Prostate gland (tissue), 2 donors: ENCODE measurements around the gene NUDT7. TPM values are rescaled to one million over a fixed set of nuclear protein-coding genes. Genes with fewer than 3 reads are reported as not detected.

ENCODE experiments used
- DNase-seq: peaks from one replicate; pipeline ENCODE4 v3.0.0-alpha.2; 2019; ENCODE audit warnings: low spot score
- H3K27ac ChIP-seq, 2 donors: fragments of 200-600 bp; sonication (generic); 2 replicates each; pipeline ENCODE4 v1.5.1; 2017 to 2019
- H3K27me3 ChIP-seq: fragments of 200-600 bp; sonication (generic); replicated peaks from 2 replicates; pipeline ENCODE4 v1.5.1; 2019; ENCODE audit not compliant: insufficient read depth
- H3K36me3 ChIP-seq, 2 donors: fragments of 200-600 bp; sonication (generic); 1 replicate in 1 of 2; 2 replicates in 1 of 2; pipeline versions ENCODE4 v1.5.1 to v1.8.1; 2017 to 2019
- H3K4me1 ChIP-seq: fragments of 200-600 bp; sonication (generic); replicated peaks from 2 replicates; pipeline ENCODE4 v1.5.1; 2019
- H3K4me3 ChIP-seq, 2 donors: fragments of 200-600 bp; sonication (generic); 2 replicates each; pipeline ENCODE4 v1.5.1; 2017 to 2019
- H3K9me3 ChIP-seq: fragments of 200-600 bp; sonication (generic); 2 replicates; pipeline ENCODE4 v1.5.1; 2017
- POLR2A ChIP-seq: fragments of 450-650 bp; IDR thresholded peaks from one replicate; pipeline ENCODE4 v1.6.1; 2016; ENCODE audit warnings: antibody characterized with exemption, mild to moderate bottlenecking
- POLR2AphosphoS5 ChIP-seq: sonication (generic); formaldehyde crosslinking; IDR thresholded peaks from one replicate; pipeline ENCODE4 v1.6.1; 2017; ENCODE audit warnings: antibody characterized with exemption
- WGBS: methylation state at CpG from one replicate; pipeline ENCODE4 v1.1.5; 2018; 5-methylcytosine and 5-hydroxymethylcytosine counted together
- intact Hi-C: fragments of 100-400 bp; cut with DNase I; formaldehyde crosslinking; loops from one replicate; pipeline ENCODE4 v1.14.2; 2022
- total RNA-seq, 2 donors: library from RNA; depleted of rRNA; stranded (reverse); fragments of >200 nt; gene quantifications; one replicate each; pipeline ENCODE4 v1.1.0, GENCODE V29; 2016
- TF ChIP-seq, protein P1 (sequence below), 4 experiments: fragments of 200-600 bp in 2 of 4; fragments of 450-650 bp in 2 of 4; sonication (generic) in 2 of 4; IDR thresholded peaks; 1 replicate in 3 of 4; 2 replicates in 1 of 4; pipeline ENCODE4 v1.5.1; 2016 to 2019; ENCODE audit warnings: antibody characterized with exemption in 4 of 4, mild to moderate bottlenecking in 2 of 4, moderate library complexity in 2 of 4

NUDT7 gene
- total RNA-seq, 2 donors from 2014 or later, result 18.7 to 20.0 TPM

DNA sequence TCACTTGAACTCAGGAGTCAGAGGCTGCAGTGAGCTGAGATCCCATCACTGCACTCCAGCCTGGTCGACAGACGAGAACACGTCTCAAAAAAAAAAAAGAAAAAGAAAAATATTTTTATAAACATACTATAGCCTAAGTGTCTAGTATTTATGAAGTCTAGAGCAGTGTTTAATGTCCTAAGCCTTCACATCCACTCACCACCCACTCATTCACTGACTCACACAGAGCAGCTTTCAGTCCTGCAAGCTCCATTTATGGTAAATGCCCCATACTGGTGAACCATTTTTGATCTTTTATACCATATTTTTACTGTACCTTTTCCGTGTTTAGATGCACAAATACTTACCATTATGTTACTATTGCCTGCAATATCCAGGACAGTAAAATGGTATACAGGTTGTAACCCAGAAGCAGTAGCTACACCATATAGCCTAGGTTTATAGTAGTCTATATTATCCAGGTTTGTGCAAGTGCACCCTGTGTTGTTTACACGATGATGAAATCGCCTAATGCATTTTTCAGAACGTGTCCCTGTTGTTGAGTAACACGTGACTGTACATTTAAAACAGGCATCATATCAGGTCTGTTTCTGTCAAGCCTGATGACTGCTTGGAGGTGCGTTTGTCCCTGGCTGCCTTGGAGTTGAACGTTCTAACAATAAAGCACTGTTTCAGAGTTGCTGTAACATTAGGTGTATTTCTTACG lies 10.1 kb downstream of the NUDT7 start:
- no peak overlapping the region for H3K4me3 ChIP-seq
- DNase-seq, result no peak
- TF ChIP-seq, protein P1, sequence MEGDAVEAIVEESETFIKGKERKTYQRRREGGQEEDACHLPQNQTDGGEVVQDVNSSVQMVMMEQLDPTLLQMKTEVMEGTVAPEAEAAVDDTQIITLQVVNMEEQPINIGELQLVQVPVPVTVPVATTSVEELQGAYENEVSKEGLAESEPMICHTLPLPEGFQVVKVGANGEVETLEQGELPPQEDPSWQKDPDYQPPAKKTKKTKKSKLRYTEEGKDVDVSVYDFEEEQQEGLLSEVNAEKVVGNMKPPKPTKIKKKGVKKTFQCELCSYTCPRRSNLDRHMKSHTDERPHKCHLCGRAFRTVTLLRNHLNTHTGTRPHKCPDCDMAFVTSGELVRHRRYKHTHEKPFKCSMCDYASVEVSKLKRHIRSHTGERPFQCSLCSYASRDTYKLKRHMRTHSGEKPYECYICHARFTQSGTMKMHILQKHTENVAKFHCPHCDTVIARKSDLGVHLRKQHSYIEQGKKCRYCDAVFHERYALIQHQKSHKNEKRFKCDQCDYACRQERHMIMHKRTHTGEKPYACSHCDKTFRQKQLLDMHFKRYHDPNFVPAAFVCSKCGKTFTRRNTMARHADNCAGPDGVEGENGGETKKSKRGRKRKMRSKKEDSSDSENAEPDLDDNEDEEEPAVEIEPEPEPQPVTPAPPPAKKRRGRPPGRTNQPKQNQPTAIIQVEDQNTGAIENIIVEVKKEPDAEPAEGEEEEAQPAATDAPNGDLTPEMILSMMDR (IDR thresholded peaks at IDR 0.05), result no peak
- TF ChIP-seq POLR2A, result no peak
- TF ChIP-seq POLR2AphosphoS5, result no peak
- no peaks in the 10 kb centered on the region for H3K27me3 ChIP-seq
- intact Hi-C loops, result no loop called here
- no peaks in the 10 kb centered on the region for H3K36me3 ChIP-seq
- no peak overlapping the region for H3K27ac ChIP-seq
- H3K9me3 ChIP-seq, result no peaks in the 10 kb centered on the region
- H3K4me1 ChIP-seq, result no peaks in the 10 kb centered on the region
- WGBS, result 83% methylated on average over 11 of the region's 11 CpGs

- DNase-seq, result no peak
- intact Hi-C loops, result no loop called here
- no peaks in the 10 kb centered on the region for H3K4me1 ChIP-seq
- TF ChIP-seq, protein P1 (IDR thresholded peaks at IDR 0.05), result no peak
- TF ChIP-seq POLR2AphosphoS5, result no peak
- no peak for TF ChIP-seq POLR2A
- no peaks in the 10 kb centered on the region for H3K27me3 ChIP-seq
- no peaks in the 10 kb centered on the region for H3K9me3 ChIP-seq
- no peaks in the 10 kb centered on the region for H3K36me3 ChIP-seq
- H3K4me3 ChIP-seq, result no peak overlapping the region
- no peak overlapping the region for H3K27ac ChIP-seq
- WGBS, result 64% methylated on average over 1 of the region's 1 CpG
Observed at GRCh38 chr16:77736879-77737278, 14.6 kb downstream of the NUDT7 start.

- intact Hi-C loops, result no loop called here
- no peak overlapping the region for H3K4me3 ChIP-seq
- no peak for TF ChIP-seq POLR2A
- no peak for DNase-seq
- no peaks in the 10 kb centered on the region for H3K27me3 ChIP-seq
- H3K9me3 ChIP-seq, result no peaks in the 10 kb centered on the region
- H3K36me3 ChIP-seq, result no peaks in the 10 kb centered on the region
- H3K27ac ChIP-seq, result no peak overlapping the region
- 78% methylated on average over 10 of the region's 10 CpGs for WGBS
- no peaks in the 10 kb centered on the region for H3K4me1 ChIP-seq
Observed at GRCh38 chr16:77738706-77739558, 16.6 kb downstream of the NUDT7 start.

- Histone ChIP-seq H3K27ac (no peak overlapping the region), H3K27me3 (no peaks in the 10 kb centered on the region), H3K4me3 (no peak overlapping the region), H3K36me3 (no peaks in the 10 kb centered on the region), H3K9me3 (no peaks in the 10 kb centered on the region), H3K4me1 (no peaks in the 10 kb centered on the region)
- 60% methylated on average over 1 of the region's 1 CpG for WGBS
- intact Hi-C loops, result no loop called here
- TF ChIP-seq POLR2A (no peak), POLR2AphosphoS5 (no peak)
- TF ChIP-seq, protein P1 (IDR thresholded peaks at IDR 0.05), result no peak
- no peak for DNase-seq
Observed at GRCh38 chr16:77739559-77739892, 17.2 kb downstream of the NUDT7 start.

- Histone ChIP-seq H3K36me3 (no peaks in the 10 kb centered on the region), H3K9me3 (no peaks in the 10 kb centered on the region), H3K4me1 (no peaks in the 10 kb centered on the region), H3K4me3 (no peak overlapping the region), H3K27ac (no peak overlapping the region), H3K27me3 (no peaks in the 10 kb centered on the region)
- no peak for DNase-seq
- 28% methylated on average over 4 of the region's 4 CpGs for WGBS
- intact Hi-C loops, result no loop called here
- TF ChIP-seq, protein P1 (IDR thresholded peaks at IDR 0.05), result no peak
- TF ChIP-seq POLR2AphosphoS5 (no peak), POLR2A (no peak)
Observed at GRCh38 chr16:77744141-77744540, 21.8 kb downstream of the NUDT7 start.
